Endothelial cell of hepatic sinusoid (primary cell): ENCODE results near the gene RNASEH2B.

Source experiments
- in situ Hi-C: cut with HindIII; loops from 2 replicates; pipeline ENCODE4 v1.10.0; 2017; ENCODE audit warnings: low sequenced_read_pairs

RNASEH2B gene

DNA sequence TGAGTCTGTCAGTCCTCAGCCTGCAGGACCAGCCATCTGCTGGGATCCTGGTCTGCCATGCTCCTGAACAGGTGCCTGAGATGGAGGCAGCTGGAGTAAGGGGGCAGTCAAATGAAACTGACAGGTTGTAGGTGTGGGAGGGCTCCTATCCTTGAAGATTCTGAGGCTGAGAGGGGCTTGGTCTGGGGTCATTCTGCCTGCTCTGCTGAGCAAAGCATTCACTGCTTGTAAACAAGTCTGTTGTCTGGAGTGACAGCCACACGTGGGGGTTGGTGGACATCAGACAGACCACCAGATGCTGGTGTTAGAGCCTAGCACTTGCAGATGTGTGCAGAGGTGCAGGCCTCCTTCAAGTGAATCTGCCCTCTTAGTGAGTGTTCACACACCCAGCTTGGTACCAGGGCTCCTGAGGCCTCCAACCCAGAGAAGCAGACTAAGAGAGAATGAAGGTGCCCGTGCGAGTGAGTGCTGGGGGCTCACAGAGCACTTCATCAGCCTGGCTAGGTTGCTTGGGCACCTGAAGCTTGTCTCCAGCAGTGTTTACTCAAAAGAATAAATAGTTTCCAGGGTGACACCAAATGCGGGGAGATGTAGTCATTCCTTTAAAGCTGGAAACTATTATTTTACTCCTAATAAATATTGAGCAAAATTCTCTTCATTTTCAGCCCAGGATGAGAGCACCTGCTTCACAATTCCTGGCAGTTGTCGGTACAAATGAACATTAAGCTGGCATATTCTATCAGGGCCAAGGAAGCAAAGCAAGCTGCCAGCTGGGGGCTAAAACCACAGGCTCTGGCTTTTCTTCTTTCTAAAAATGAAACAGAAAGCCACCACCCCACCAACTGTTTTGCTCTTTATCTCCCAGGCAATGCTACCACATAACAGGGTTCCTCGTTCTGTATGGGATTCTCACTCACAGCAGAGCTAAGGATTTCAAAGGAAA, 82.3 kb downstream of the RNASEH2B start:
- in situ Hi-C loops, result no loop called here

DNA sequence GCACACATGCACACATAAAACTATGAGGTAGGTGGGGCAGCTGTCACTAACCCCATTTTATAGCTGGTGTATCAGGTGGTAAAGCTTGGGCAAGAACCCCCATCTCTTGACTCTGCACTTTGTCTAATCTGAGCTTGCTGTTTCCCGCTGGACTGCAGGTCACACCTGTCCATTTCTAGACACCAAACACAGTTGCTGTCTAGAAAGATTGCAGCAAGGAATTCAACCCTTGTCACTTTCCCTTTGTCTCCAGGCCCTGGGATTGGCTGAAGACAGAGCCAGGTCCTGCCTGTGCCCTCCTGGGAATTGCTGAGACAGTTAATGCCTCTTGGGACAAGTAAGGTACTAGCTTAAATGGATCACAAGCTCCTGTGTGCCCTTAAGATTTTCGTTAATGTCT, 83.8 kb downstream of the RNASEH2B start:
- in situ Hi-C loops, result no loop called here

DNA sequence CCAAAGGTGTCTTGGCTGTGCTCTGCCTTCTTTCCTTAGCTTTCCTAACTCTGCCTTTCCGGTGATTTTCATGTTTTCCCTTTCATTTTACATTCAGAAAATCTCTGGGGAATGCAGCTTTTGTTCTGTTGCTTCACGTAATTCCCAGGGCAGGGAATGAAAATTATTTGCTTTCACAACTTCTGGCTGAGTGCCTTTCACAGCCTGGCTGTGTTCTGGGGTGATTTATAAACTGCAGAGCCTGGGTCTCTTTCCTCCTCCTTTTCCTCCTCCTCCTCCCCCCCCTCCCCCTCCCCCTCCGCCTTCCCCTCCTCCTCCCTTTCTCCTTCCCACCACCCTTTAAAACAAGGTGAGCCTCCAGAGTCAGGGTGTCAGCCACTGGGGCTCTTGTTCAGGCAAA, 84.3 kb downstream of the RNASEH2B start:
- in situ Hi-C loops, result no loop called here

DNA sequence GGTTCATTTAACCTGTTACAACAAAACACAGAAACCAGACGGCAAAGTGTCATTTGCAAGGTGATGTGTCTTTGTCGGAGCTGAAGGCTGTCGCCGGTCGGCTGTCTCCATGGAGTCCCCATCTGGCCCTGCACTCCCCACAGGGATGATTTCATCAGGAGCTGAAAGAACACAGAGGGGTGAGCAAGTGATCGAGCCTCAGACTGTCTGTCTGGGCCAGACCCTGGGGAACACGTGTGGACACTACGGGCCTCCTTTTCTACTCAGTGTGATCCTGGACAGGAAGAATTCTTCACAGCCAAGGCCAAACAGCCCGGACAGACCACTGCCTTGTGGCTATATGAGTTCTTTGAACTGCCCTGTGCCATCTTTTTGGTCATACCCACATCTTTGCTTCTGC, 85.1 kb downstream of the RNASEH2B start:
- in situ Hi-C loops, result no loop called here

DNA sequence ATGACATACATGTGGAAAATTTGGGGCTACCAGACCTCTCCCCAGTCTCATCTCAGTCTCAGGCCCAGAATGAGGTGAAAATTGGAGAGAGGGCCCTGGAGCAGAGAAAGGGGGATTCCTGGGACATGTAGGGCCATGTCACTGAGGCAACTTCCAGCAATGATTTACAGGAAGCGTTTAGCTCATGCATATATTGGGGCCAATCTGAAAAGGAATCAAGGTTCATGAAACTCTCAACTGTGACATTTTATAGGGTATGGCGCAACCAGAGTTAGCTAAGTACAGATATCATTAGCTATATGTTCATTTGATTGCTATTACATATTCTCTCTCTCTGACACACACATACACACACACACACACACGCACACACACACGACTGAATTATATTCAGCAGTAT, 86.3 kb downstream of the RNASEH2B start:
- in situ Hi-C loops, result no loop called here

DNA sequence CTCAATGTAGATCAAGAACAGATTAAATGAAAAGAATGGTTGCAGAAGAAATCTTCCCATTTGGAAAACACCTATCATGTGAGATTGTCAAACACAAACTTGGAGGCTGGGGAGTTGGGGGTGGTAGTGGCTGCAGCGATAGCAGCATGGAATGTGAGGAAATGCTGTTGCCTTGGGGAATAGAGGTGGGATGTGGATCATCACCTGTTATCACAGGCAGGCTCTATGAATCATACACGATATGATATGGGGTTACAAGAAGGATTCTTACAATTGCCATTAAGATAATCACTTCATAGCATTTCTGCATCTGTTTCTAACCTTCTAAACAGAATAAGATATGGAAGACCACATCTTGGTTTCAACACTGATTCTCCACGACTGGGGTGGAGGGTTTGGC, 88.7 kb downstream of the RNASEH2B start:
- in situ Hi-C loops, result no loop called here

DNA sequence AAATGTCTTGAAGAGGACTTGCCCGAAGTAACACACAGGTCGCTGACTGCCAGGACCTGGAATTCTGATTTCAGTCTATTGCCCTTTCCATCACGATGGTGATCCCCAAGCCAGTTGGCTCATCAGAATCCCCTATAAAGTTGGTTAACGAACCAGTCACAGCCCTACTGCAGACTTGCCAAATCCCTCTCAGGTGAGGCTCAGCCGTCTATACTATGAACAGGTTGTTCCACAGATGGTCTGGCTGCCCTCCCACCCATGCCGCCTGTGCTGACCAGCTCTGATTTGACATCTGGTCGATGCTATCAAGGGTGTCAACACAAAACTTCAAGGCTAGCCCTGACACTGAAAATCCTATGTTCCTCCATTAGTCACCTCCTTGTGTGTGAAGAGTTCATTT, 90.0 kb downstream of the RNASEH2B start:
- in situ Hi-C loops, result no loop called here

DNA sequence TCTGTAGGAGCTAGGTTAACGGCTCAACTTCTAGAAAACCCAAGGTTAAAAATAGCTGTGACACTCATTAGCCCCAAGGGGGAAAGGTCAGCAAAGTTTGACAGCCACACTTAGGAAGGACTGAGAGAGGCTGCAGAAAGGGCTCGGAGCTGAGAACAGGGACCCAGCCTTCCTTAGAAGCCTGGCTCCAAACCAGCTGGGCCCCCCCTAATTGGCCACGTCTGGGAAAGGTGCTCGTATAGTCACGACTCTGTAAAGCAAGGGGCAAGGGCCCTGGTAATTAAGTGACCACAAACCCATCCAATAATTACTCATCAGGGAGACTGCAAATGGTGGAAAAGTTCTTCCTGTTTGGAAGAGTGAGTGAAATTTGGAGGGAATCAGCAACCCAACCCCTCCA, 90.5 kb downstream of the RNASEH2B start:
- in situ Hi-C loops, result no loop called here

DNA sequence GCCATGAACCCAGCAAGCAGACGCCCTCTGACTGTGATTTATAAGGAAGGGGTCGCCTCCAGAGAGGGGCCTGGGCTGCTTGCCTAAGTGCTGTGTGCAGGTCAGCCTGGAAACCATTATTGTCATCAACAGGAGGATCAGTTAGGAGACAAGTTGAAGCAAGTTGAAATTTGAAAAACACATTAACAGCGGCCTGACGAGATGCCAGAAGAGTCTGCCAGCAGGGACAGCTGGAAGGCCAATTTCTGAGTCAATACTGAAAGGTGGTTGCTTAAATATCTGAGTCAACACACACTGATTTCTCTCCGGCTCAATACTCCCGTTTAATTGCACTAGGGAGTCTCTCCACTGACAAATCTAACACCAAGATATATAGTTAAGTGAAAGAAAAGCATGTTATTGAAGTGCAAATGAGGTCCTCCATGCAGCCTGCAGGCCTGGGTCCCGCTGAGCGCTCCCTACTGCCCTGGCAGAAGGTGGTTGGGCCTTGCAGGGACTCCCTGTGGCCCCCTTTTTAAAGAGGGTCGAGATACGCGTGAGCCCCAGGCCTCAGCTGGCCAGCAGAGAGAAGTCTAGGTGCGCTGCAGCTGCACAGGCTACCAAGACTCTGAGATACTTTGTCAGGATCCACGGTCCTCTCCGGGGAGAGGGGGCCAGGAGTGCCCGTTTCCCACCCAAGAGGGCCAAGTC, 91.1 kb downstream of the RNASEH2B start:
- in situ Hi-C loops, result no loop called here

DNA sequence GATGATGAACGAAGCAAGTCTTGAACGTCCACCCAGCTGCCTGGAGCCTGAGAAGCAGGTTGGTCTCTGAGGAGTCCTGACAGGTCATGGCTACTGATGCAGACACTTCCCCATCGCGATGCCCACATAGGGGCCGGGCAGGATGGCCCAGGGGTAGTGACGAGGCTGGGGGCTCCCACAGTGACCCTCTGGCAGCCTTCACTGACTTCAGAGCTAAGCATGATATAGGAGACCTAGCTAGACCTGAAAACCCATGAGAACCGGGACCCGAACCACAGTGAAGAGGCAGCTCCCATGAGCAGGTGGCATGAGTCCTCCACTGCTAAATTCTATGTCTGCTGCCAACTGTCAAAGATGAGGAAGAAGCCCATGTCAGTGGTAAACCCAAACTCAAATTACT, 91.7 kb downstream of the RNASEH2B start:
- in situ Hi-C loops, result no loop called here

DNA sequence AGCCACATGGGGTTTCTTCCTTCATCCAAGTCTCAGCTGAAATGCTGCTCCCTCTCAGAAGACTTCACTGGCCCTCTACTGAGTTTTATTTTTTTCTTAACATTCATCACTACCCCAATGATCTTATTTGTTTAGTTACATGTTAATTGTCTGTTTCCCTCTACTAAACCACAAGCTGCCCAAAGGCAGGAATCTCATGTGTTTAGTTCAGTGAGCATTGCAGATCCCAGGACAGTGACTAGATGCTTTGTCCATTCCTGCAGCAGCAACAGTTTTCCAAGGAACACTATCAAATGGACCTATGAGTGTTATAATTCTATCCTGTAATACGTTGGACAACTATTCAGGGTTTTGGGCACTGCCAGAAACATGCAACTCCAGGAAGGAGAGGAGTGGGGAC, 93.1 kb downstream of the RNASEH2B start:
- in situ Hi-C loops, result no loop called here

DNA sequence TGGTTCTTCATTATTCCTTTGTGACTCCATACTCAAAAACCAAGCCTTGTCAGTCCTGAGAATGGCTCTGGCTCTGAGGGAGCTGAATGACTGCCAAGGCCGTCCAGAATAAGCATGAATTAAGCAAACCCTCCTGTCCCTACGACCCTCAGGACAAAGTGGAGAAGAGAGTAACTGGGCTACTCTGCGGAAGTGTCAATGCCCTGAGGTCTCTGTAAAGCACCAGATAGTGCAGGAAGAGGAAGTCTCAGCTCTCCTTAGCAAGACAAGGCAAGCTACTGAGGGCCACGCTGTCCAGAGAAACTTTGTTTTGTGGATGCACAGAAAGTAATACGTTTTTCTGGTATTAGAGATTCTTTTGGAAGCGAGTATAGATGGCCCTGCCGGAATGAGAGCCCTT, 94.1 kb downstream of the RNASEH2B start:
- in situ Hi-C loops, result no loop called here

DNA sequence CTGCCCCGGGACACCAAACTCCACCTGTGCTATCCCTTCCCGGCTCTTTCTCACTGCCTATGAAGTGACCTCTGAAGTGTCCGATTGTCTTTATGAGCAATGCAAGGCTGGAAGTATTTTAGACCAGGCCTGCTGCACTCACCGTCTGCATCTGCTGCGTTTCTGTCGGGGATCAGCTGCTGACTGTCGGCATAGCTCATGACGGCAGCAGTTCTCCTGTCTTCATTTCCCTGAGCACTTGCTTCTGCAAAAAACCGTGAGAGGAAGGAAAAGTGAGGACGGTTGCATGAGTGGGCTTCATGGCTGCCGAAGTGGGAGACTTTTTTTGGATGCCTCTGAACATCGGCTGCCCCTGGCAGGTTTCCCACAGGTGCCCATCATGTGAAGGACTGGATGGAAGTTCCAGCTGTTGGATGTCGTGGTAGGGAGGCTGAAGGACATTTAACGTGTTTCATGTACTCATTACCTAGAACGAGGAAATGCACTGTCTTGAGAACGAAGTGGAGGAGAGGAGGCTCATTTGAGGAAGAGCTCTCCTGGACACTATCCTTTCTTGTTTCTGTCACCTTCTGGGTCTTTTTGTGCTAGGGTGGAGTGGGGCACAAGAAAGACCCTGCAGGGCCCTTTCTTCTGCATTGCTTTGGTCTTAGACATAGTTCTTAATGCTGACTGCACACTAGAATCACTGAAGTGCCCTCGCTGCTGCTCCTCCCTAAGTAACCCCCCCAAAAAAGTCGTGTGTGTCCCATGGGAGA, 94.7 kb downstream of the RNASEH2B start:
- in situ Hi-C loops, result no loop called here

DNA sequence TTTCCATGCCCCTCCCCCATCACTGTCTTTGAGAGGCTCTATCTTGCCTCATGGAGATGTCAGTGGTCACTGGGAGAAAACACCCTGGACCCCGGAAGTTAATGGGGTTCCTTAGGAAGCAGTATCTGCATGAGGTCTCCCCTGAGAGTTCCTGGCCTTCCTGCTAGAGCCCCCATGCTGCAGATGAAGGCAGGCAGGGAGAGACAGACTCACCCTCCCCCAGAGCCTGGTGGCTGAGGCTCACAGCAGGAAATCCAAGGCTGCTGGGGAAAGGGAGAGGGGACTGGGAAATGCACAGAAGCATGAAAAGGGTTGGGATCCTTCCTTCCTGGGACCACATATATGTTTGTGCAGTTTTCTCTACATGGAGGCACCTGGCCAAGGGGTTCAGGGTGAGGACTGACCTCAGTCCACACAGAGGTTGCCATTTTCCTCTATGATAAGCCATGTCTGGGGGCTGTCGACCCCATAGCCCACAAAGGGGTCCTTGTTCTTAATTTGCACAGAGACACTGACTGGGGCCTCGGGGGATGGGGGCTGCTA, 95.4 kb downstream of the RNASEH2B start:
- in situ Hi-C loops, result no loop called here

DNA sequence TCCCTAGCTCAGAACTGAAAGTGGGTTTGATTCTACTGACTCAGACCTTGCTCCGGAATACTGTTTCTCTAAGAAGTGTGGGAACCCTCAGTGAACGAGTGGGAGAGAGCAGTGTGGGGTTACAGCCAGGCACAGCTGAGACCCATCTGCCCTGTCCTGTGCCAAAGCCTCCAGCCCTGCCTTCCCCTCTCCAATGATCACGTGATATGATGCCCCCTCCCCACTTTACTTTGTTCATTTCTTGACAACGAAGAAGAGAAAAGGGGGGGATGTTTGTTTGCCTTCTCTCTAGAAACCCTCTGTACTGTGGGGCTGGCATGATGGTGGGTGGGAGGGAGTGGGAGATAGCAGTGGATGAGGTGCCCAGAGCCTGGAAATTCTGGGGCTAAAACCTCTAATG, 96.0 kb downstream of the RNASEH2B start:
- in situ Hi-C loops, result no loop called here
